Nephron progenitor cell (in vitro differentiated cells): ENCODE results near the gene HAO2.

Experiments used
- DNase-seq: peaks from one replicate; pipeline ENCODE4 v3.0.0; 2021
- H3K27ac Mint-ChIP-seq: 2 replicates; pipeline ENCODE4 v1.8.0; 2021; ENCODE audit warnings: mild to moderate bottlenecking, moderate library complexity, mixed read lengths
- H3K27me3 Mint-ChIP-seq: 2 replicates; pipeline ENCODE4 v1.8.0; 2021; ENCODE audit warnings: mild to moderate bottlenecking, low read depth, mixed read lengths; ENCODE audit not compliant: poor library complexity
- H3K36me3 Mint-ChIP-seq: 2 replicates; pipeline ENCODE4 v1.8.0; 2021; ENCODE audit warnings: low read depth, mixed read lengths
- H3K4me1 Mint-ChIP-seq: 2 replicates; pipeline ENCODE4 v1.8.0; 2021; ENCODE audit warnings: mixed read lengths
- H3K4me3 Mint-ChIP-seq: 2 replicates; pipeline ENCODE4 v1.8.0; 2021; ENCODE audit warnings: mild to moderate bottlenecking, moderate library complexity, mixed read lengths
- H3K9me3 Mint-ChIP-seq: 2 replicates; pipeline ENCODE4 v1.8.0; 2021; ENCODE audit warnings: mild to moderate bottlenecking, moderate library complexity, mixed read lengths
- CTCF ChIP-seq: fragments of 200-600 bp; sonication (generic); IDR thresholded peaks from 2 replicates; pipeline ENCODE4 v1.5.0; 2021; ENCODE audit warnings: antibody characterized with exemption

The HAO2 gene

GRCh38 chr1:119338004-119338403 lies 30.6 kb upstream of the HAO2 start:
- H3K4me3 Mint-ChIP-seq = no peak overlapping the region
- no peaks in the 10 kb centered on the region for H3K36me3 Mint-ChIP-seq
- H3K27ac Mint-ChIP-seq = no peak overlapping the region
- TF ChIP-seq CTCF = no peak
- H3K9me3 Mint-ChIP-seq = peaks cover 7% of the 10 kb centered on the region
- peaks cover 20% of the 10 kb centered on the region for H3K4me1 Mint-ChIP-seq
- peaks cover 4% of the 10 kb centered on the region for H3K27me3 Mint-ChIP-seq
- no peak for DNase-seq

- peaks cover 4% of the 10 kb centered on the region for H3K27me3 Mint-ChIP-seq
- no peak for DNase-seq
- no peak overlapping the region for H3K27ac Mint-ChIP-seq
- no peaks in the 10 kb centered on the region for H3K36me3 Mint-ChIP-seq
- H3K4me3 Mint-ChIP-seq = no peak overlapping the region
- H3K4me1 Mint-ChIP-seq = peaks cover 17% of the 10 kb centered on the region
- H3K9me3 Mint-ChIP-seq = peaks cover 13% of the 10 kb centered on the region
- no peak for TF ChIP-seq CTCF
Observed at GRCh38 chr1:119338757-119339156, 29.8 kb upstream of the HAO2 start.

GRCh38 chr1:119340861-119341261 lies 27.7 kb upstream of the HAO2 start:
- Mint-ChIP-seq H3K4me3 (no peak overlapping the region), H3K4me1 (peaks cover 17% of the 10 kb centered on the region), H3K9me3 (peaks cover 28% of the 10 kb centered on the region), H3K36me3 (no peaks in the 10 kb centered on the region), H3K27ac (no peak overlapping the region), H3K27me3 (peaks cover 4% of the 10 kb centered on the region)
- no peak for TF ChIP-seq CTCF
- DNase-seq = no peak

- no peak overlapping the region for H3K4me3 Mint-ChIP-seq
Observed at GRCh38 chr1:119341372-119341947, 27.1 kb upstream of the HAO2 start.

GRCh38 chr1:119345398-119345797 lies 23.2 kb upstream of the HAO2 start:
- no peak overlapping the region for H3K27ac Mint-ChIP-seq
- H3K27me3 Mint-ChIP-seq = no peaks in the 10 kb centered on the region
- peaks cover 28% of the 10 kb centered on the region for H3K9me3 Mint-ChIP-seq
- DNase-seq = no peak
- peaks cover 7% of the 10 kb centered on the region for H3K4me1 Mint-ChIP-seq
- no peak for TF ChIP-seq CTCF
- H3K36me3 Mint-ChIP-seq = no peaks in the 10 kb centered on the region
- no peak overlapping the region for H3K4me3 Mint-ChIP-seq

More at GRCh38 chr1:119341372-119341947, 27.1 kb upstream of the HAO2 start:
- peaks cover 4% of the 10 kb centered on the region for H3K27me3 Mint-ChIP-seq
- H3K9me3 Mint-ChIP-seq = peaks cover 28% of the 10 kb centered on the region
- H3K27ac Mint-ChIP-seq = no peak overlapping the region
- DNase-seq = no peak
- peaks cover 17% of the 10 kb centered on the region for H3K4me1 Mint-ChIP-seq
- H3K36me3 Mint-ChIP-seq = no peaks in the 10 kb centered on the region
- TF ChIP-seq CTCF = no peak

- H3K36me3 Mint-ChIP-seq = no peaks in the 10 kb centered on the region
- no peak for DNase-seq
- no peak overlapping the region for H3K4me3 Mint-ChIP-seq
Observed at GRCh38 chr1:119347858-119348257, 20.7 kb upstream of the HAO2 start.

More at GRCh38 chr1:119347858-119348257, 20.7 kb upstream of the HAO2 start:
- no peaks in the 10 kb centered on the region for H3K27me3 Mint-ChIP-seq
- H3K9me3 Mint-ChIP-seq = peaks cover 23% of the 10 kb centered on the region
- H3K4me1 Mint-ChIP-seq = no peaks in the 10 kb centered on the region
- TF ChIP-seq CTCF = no peak
- no peak overlapping the region for H3K27ac Mint-ChIP-seq
